SK-N-MC (cell line): ENCODE measurements around the gene NRXN3.

ENCODE experiments used
- DNase-seq: peaks from one replicate; pipeline ENCODE4 v3.0.0-alpha.2; 2011; ENCODE audit warnings: low read depth, low spot score
- H3K27ac ChIP-seq: fragments of 200-600 bp; sonication (generic); 2 replicates; pipeline ENCODE4 v1.5.1; 2016; ENCODE audit warnings: mixed run types
- H3K36me3 ChIP-seq: fragments of 200-600 bp; sonication (generic); 2 replicates; pipeline ENCODE4 v1.6.1; 2017; ENCODE audit warnings: antibody characterized with exemption, low read length, mixed read lengths; ENCODE audit not compliant: insufficient read depth
- H3K4me3 ChIP-seq: fragments of 200-600 bp; sonication (generic); 2 replicates; pipeline ENCODE4 v1.5.1; 2016
- H3K9ac ChIP-seq: fragments of 200-600 bp; sonication (generic); 2 replicates; pipeline ENCODE4 v1.8.0; 2017; ENCODE audit warnings: mixed run types, mixed read lengths; ENCODE audit not compliant: insufficient read length
- H3K9me3 ChIP-seq: fragments of 200-600 bp; sonication (generic); 2 replicates; pipeline ENCODE4 v1.6.1; 2017; ENCODE audit warnings: low read depth, mild to moderate bottlenecking, antibody characterized with exemption, low read length, moderate library complexity, mixed read lengths
- EZH2 ChIP-seq: fragments of 200-600 bp; sonication (generic); IDR thresholded peaks from one replicate; pipeline ENCODE4 v1.6.1; 2017; ENCODE audit warnings: antibody characterized with exemption
- FOXP2 ChIP-seq: optimal IDR thresholded peaks from 2 replicates; pipeline ENCODE3; 2011; ENCODE audit warnings: mild to moderate bottlenecking, moderate library complexity; ENCODE audit not compliant: insufficient read depth; ENCODE audit errors: extremely low read length, control extremely low read depth
- POLR2AphosphoS5 ChIP-seq: IDR thresholded peaks from 2 replicates; pipeline ENCODE4 v1.6.1; 2012; ENCODE audit warnings: mild to moderate bottlenecking, low read depth, low read length, borderline replicate concordance

NRXN3 gene

GRCh38 chr14:78346747-78347146 lies 176.6 kb downstream of the NRXN3 start:
- Histone ChIP-seq H3K9me3 (no peaks in the 10 kb centered on the region), H3K27ac (no peak overlapping the region), H3K4me3 (no peak overlapping the region), H3K36me3 (no peaks in the 10 kb centered on the region), H3K9ac (no peak overlapping the region)
- no peak for TF ChIP-seq EZH2
- no peak for TF ChIP-seq POLR2AphosphoS5
- no peak for TF ChIP-seq FOXP2
- no peak for DNase-seq

GRCh38 chr14:78355109-78355508 lies 184.9 kb downstream of the NRXN3 start:
- Histone ChIP-seq H3K4me3 (no peak overlapping the region), H3K9me3 (no peaks in the 10 kb centered on the region), H3K9ac (no peak overlapping the region), H3K27ac (no peak overlapping the region), H3K36me3 (no peaks in the 10 kb centered on the region)
- no peak for DNase-seq
- TF ChIP-seq FOXP2 (no peak), EZH2 (no peak), POLR2AphosphoS5 (no peak)

- Histone ChIP-seq H3K9me3 (no peaks in the 10 kb centered on the region), H3K27ac (no peak overlapping the region), H3K36me3 (no peaks in the 10 kb centered on the region), H3K4me3 (no peak overlapping the region), H3K9ac (no peak overlapping the region)
- TF ChIP-seq EZH2: no peak
- DNase-seq: no peak
Measured at GRCh38 chr14:78356391-78356790, 186.2 kb downstream of the NRXN3 start.

- no peak for DNase-seq
- no peaks in the 10 kb centered on the region for H3K9me3 ChIP-seq
- no peaks in the 10 kb centered on the region for H3K36me3 ChIP-seq
- no peak overlapping the region for H3K9ac ChIP-seq
- no peak overlapping the region for H3K27ac ChIP-seq
- TF ChIP-seq POLR2AphosphoS5 (no peak), FOXP2 (no peak), EZH2 (no peak)
- no peak overlapping the region for H3K4me3 ChIP-seq
Measured at GRCh38 chr14:78358591-78358990, 188.4 kb downstream of the NRXN3 start.

GRCh38 chr14:78359581-78359980 lies 189.4 kb downstream of the NRXN3 start:
- no peaks in the 10 kb centered on the region for H3K36me3 ChIP-seq
- no peaks in the 10 kb centered on the region for H3K9me3 ChIP-seq
- DNase-seq: no peak
- H3K4me3 ChIP-seq: no peak overlapping the region
- no peak overlapping the region for H3K27ac ChIP-seq
- no peak overlapping the region for H3K9ac ChIP-seq
- TF ChIP-seq EZH2: no peak
- no peak for TF ChIP-seq POLR2AphosphoS5
- TF ChIP-seq FOXP2: no peak

GRCh38 chr14:78363008-78363407 lies 192.8 kb downstream of the NRXN3 start:
- no peak for DNase-seq
- Histone ChIP-seq H3K36me3 (no peaks in the 10 kb centered on the region), H3K9ac (no peak overlapping the region), H3K9me3 (no peaks in the 10 kb centered on the region), H3K4me3 (no peak overlapping the region), H3K27ac (no peak overlapping the region)
- TF ChIP-seq EZH2 (no peak), FOXP2 (no peak), POLR2AphosphoS5 (no peak)

- no peak overlapping the region for H3K4me3 ChIP-seq
- no peak overlapping the region for H3K9ac ChIP-seq
- TF ChIP-seq FOXP2 (no peak), POLR2AphosphoS5 (no peak), EZH2 (no peak)
- no peaks in the 10 kb centered on the region for H3K36me3 ChIP-seq
- DNase-seq: no peak
- no peak overlapping the region for H3K27ac ChIP-seq
- no peaks in the 10 kb centered on the region for H3K9me3 ChIP-seq
Measured at GRCh38 chr14:78367355-78367754, 197.2 kb downstream of the NRXN3 start.

- no peak for TF ChIP-seq EZH2
- no peak for TF ChIP-seq POLR2AphosphoS5
- no peak for TF ChIP-seq FOXP2
- H3K36me3 ChIP-seq: no peaks in the 10 kb centered on the region
- H3K4me3 ChIP-seq: no peak overlapping the region
- no peak overlapping the region for H3K9ac ChIP-seq
- H3K9me3 ChIP-seq: no peaks in the 10 kb centered on the region
- no peak overlapping the region for H3K27ac ChIP-seq
- no peak for DNase-seq
Measured at GRCh38 chr14:78383060-78383459, 212.9 kb downstream of the NRXN3 start.

GRCh38 chr14:78398216-78398615 lies 228.0 kb downstream of the NRXN3 start:
- no peak overlapping the region for H3K27ac ChIP-seq
- DNase-seq: no peak
- TF ChIP-seq POLR2AphosphoS5: no peak
- no peak for TF ChIP-seq FOXP2
- no peak for TF ChIP-seq EZH2
- no peaks in the 10 kb centered on the region for H3K36me3 ChIP-seq
- H3K9ac ChIP-seq: no peak overlapping the region
- no peak overlapping the region for H3K4me3 ChIP-seq
- H3K9me3 ChIP-seq: no peaks in the 10 kb centered on the region

- DNase-seq: no peak
- H3K27ac ChIP-seq: no peak overlapping the region
- TF ChIP-seq FOXP2: no peak
- TF ChIP-seq POLR2AphosphoS5: no peak
- TF ChIP-seq EZH2: no peak
Measured at GRCh38 chr14:78399316-78399889, 229.2 kb downstream of the NRXN3 start.

More at GRCh38 chr14:78399316-78399889, 229.2 kb downstream of the NRXN3 start:
- no peaks in the 10 kb centered on the region for H3K9me3 ChIP-seq
- H3K36me3 ChIP-seq: no peaks in the 10 kb centered on the region
- no peak overlapping the region for H3K4me3 ChIP-seq
- no peak overlapping the region for H3K9ac ChIP-seq
